ENCODE data around the gene EDAR.

DNA sequence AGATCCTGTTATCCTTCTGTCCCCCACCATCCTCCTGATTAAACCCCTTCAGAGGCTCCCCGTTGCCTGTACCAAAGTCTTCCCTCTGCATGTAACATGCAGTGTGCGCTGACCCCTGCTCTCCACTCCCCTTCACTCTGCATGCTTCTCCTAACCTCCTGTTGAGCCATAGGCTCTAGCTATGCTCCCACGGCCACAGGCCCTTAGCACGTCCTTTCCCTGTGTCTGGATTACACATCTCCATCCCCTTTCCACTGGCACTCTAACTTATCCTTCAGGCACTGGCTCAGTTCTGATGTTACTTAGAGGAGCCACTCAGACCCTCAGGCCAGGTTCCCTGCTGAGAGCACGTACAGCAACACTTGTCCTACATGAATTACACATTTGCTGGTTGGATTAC lies 29.4 kb upstream of the EDAR start:
- TF ChIP-seq CTCF (IDR thresholded peaks at IDR 0.05) (no peak), POLR2A (IDR thresholded peaks at IDR 0.05) (no peak)

All from Peyer's patch (tissue), 4 donors.